Stomach (tissue), 9 donors: Measurements from ENCODE around the gene CDH22. TPM values are rescaled to one million over a fixed set of nuclear protein-coding genes. Genes with fewer than 3 reads are reported as not detected.

ENCODE experiments used
- DNase-seq, 2 donors: peaks; one replicate each; pipeline versions ENCODE4 v3.0.0 to v3.0.0-alpha.2; 2013 to 2019
- H3K27ac ChIP-seq, 5 donors: fragments of 200-600 bp in 4 of 5; sonication (generic) in 4 of 5; one replicate each; pipeline ENCODE4 v1.5.1; 2013 to 2019; ENCODE audit warnings: mild to moderate bottlenecking in 1 of 5, moderate library complexity in 1 of 5
- H3K27me3 ChIP-seq, 3 donors: fragments of 200-600 bp; sonication (generic); one replicate each; pipeline ENCODE4 v1.5.1; 2017 to 2019; ENCODE audit warnings: mixed run types in 1 of 3
- H3K36me3 ChIP-seq, 4 donors: fragments of 200-600 bp; sonication (generic); 1 replicate in 3 of 4; 2 replicates in 1 of 4; pipeline ENCODE4 v1.5.1; 2016 to 2019
- H3K4me1 ChIP-seq, 4 donors: fragments of 200-600 bp; sonication (generic); one replicate each; pipeline ENCODE4 v1.5.1; 2016 to 2019
- H3K4me3 ChIP-seq, 4 donors: fragments of 200-600 bp; sonication (generic) in 3 of 4; one replicate each; pipeline ENCODE4 v1.5.1; 2016 to 2019; ENCODE audit warnings: mild to moderate bottlenecking in 1 of 4
- H3K9me3 ChIP-seq, 4 donors: fragments of 200-600 bp; sonication (generic); one replicate each; pipeline ENCODE4 v1.5.1; 2016 to 2019
- CTCF ChIP-seq, 7 experiments: fragments of 450-650 bp in 4 of 7; fragments of 200-600 bp in 3 of 7; sonication (generic) in 3 of 7; IDR thresholded peaks; one replicate each; pipeline ENCODE4 v1.5.1; 2016 to 2019; ENCODE audit warnings: antibody characterized with exemption in 7 of 7, control low read depth in 2 of 7, mild to moderate bottlenecking in 1 of 7
- EP300 ChIP-seq: sonication (generic); formaldehyde crosslinking; IDR thresholded peaks from one replicate; pipeline ENCODE4 v1.6.1; 2017; ENCODE audit warnings: antibody characterized with exemption
- POLR2A ChIP-seq, 4 donors: fragments of 450-650 bp; IDR thresholded peaks; one replicate each; pipeline ENCODE4 v1.6.1; 2016; ENCODE audit warnings: antibody characterized with exemption in 4 of 4, control low read depth in 2 of 4, mild to moderate bottlenecking in 1 of 4, moderate library complexity in 1 of 4
- POLR2AphosphoS5 ChIP-seq, 3 donors: sonication (generic); formaldehyde crosslinking; IDR thresholded peaks; one replicate each; pipeline ENCODE4 v1.6.1; 2016; ENCODE audit warnings: antibody characterized with exemption in 3 of 3
- WGBS, 5 donors: extraction: QIAGEN DNeasy Blood & Tissue Kit in 3 of 5; methylation state at CpG; one replicate each; pipeline versions ENCODE4 v1.1.5 to v1.1.7; 2013 to 2018; 5-methylcytosine and 5-hydroxymethylcytosine counted together
- intact Hi-C: fragments of 100-400 bp; cut with DNase I; formaldehyde crosslinking; loops from one replicate; pipeline ENCODE4 v1.15.1; 2023; ENCODE audit warnings: low total_unique reads
- polyA plus RNA-seq, 3 donors: library from polyadenylated mRNA; stranded (reverse); fragments of 200-250 nt; gene quantifications; one replicate each; pipeline ENCODE4 v1.2.3, GENCODE V29; 2013
- total RNA-seq, 5 donors: library from RNA; depleted of rRNA; stranded (reverse); fragments of >200 nt; gene quantifications; one replicate each; pipeline versions ENCODE4 v1.1.0 to v1.2.3, GENCODE V29; 2014 to 2016
- donor health status: healthy with polysubstance abuse.
- donor health status: Bipolar disorder and iron deficiency.
- donor health status: healthy.

CDH22 gene
- total and polyA plus RNA-seq, 8 donors, result 0.18 to 0.60 (median 0.19) TPM; not detected in 5

- intact Hi-C loops, result no loop called here
- DNase-seq, result no peak
- H3K9me3 ChIP-seq, result no peaks in the 10 kb centered on the region
- peaks cover 0 to 25% (median 12%) of the 10 kb centered on the region in 4 donors for H3K36me3 ChIP-seq
- H3K4me3 ChIP-seq, result no peak overlapping the region
- H3K27ac ChIP-seq, result no peak overlapping the region
- TF ChIP-seq EP300, result no peak
- WGBS, 5 donors, result 57 to 81% (median 64%) methylated on average over 8 of the region's 8 CpGs
- H3K4me1 ChIP-seq, result peaks cover 15 to 40% (median 25%) of the 10 kb centered on the region in 4 donors
- H3K27me3 ChIP-seq, result peaks cover 3 to 49% (median 37%) of the 10 kb centered on the region in 3 donors
Measured at GRCh38 chr20:46344488-46345162, 36.3 kb upstream of the CDH22 start.

- intact Hi-C loops, result no loop called here
- TF ChIP-seq EP300, result no peak
- no peak for TF ChIP-seq CTCF (IDR thresholded peaks at IDR 0.05)
- TF ChIP-seq POLR2AphosphoS5 (IDR thresholded peaks at IDR 0.05), result no peak
- no peak for TF ChIP-seq POLR2A (IDR thresholded peaks at IDR 0.05)
- peaks cover 3 to 56% (median 43%) of the 10 kb centered on the region in 3 donors for H3K27me3 ChIP-seq
- H3K4me3 ChIP-seq, result no peak overlapping the region
- H3K27ac ChIP-seq, result no peak overlapping the region
- 47 to 71% (median 52%) methylated on average over 2 of the region's 2 CpGs for WGBS, 5 donors
- no peaks in the 10 kb centered on the region for H3K9me3 ChIP-seq
- H3K4me1 ChIP-seq, result peaks cover 8 to 33% (median 19%) of the 10 kb centered on the region in 4 donors
- H3K36me3 ChIP-seq, result peaks cover 0 to 23% (median 11%) of the 10 kb centered on the region in 4 donors
- DNase-seq, result no peak
Measured at GRCh38 chr20:46343975-46344357, 35.7 kb upstream of the CDH22 start.

GRCh38 chr20:46343348-46343974, 35.2 kb upstream of the CDH22 start:
- peaks cover 3 to 61% (median 46%) of the 10 kb centered on the region in 3 donors for H3K27me3 ChIP-seq
- DNase-seq, result no peak
- no peak overlapping the region for H3K4me3 ChIP-seq
- H3K4me1 ChIP-seq, result peaks cover 3 to 28% (median 14%) of the 10 kb centered on the region in 4 donors
- TF ChIP-seq POLR2A (IDR thresholded peaks at IDR 0.05), result no peak
- H3K36me3 ChIP-seq, result peaks cover 0 to 23% (median 11%) of the 10 kb centered on the region in 4 donors
- WGBS, 5 donors, result 5 to 11% (median 8%) methylated on average over 16 to 17 of the region's 17 CpGs
- H3K27ac ChIP-seq, result no peak overlapping the region
- intact Hi-C loops, result no loop called here
- no peaks in the 10 kb centered on the region for H3K9me3 ChIP-seq

GRCh38 chr20:46342451-46343347, 34.4 kb upstream of the CDH22 start:
- no peaks in the 10 kb centered on the region for H3K9me3 ChIP-seq
- peaks cover 0 to 21% (median 10%) of the 10 kb centered on the region in 4 donors for H3K4me1 ChIP-seq
- no peak for TF ChIP-seq CTCF (IDR thresholded peaks at IDR 0.05)
- TF ChIP-seq POLR2AphosphoS5 (IDR thresholded peaks at IDR 0.05), result no peak
- TF ChIP-seq POLR2A (IDR thresholded peaks at IDR 0.05), result no peak
- no peak for TF ChIP-seq EP300
- no peak overlapping the region for H3K4me3 ChIP-seq
- H3K27ac ChIP-seq, result no peak overlapping the region
- WGBS, 5 donors, result 37 to 49% (median 46%) methylated on average over 17 of the region's 17 CpGs
- H3K36me3 ChIP-seq, result peaks cover 0 to 16% (median 8%) of the 10 kb centered on the region in 4 donors
- intact Hi-C loops, result no loop called here
- peaks cover 3 to 67% (median 50%) of the 10 kb centered on the region in 3 donors for H3K27me3 ChIP-seq
- no peak for DNase-seq

GRCh38 chr20:46342010-46342378, 33.7 kb upstream of the CDH22 start:
- DNase-seq, result no peak
- Histone ChIP-seq H3K27me3 (peaks cover 3 to 74% (median 53%) of the 10 kb centered on the region in 3 donors), H3K27ac (no peak overlapping the region), H3K36me3 (peaks cover 0 to 11% (median 5%) of the 10 kb centered on the region in 4 donors), H3K9me3 (no peaks in the 10 kb centered on the region), H3K4me1 (peaks cover 0 to 21% (median 10%) of the 10 kb centered on the region in 4 donors), H3K4me3 (no peak overlapping the region)
- WGBS, 5 donors, result 39 to 59% (median 50%) methylated on average over 9 of the region's 9 CpGs
- TF ChIP-seq POLR2AphosphoS5 (IDR thresholded peaks at IDR 0.05) (no peak), POLR2A (IDR thresholded peaks at IDR 0.05) (no peak), EP300 (no peak), CTCF (IDR thresholded peaks at IDR 0.05) (no peak)
- intact Hi-C loops, result no loop called here
